SK-N-SH (cell line): Measurements from ENCODE around the gene FAM228B. TPM values are rescaled to one million over a fixed set of nuclear protein-coding genes. Genes with fewer than 3 reads are reported as not detected.

Experiments used
- CTCF ChIA-PET: fragments of 300-600, 350-600 bp; formaldehyde crosslinking; extraction: SDS; loops from one replicate; lab custom pipeline; 2021; lab: Yijun Ruan, JAX
- POLR2A ChIA-PET: fragments of 350-600 bp; sonication (Branson Sonifier 250); formaldehyde crosslinking; extraction: SDS; loops from one replicate; lab custom pipeline; 2020; ENCODE audit warnings: antibody characterized with exemption, inconsistent platforms; lab: Yijun Ruan, JAX
- DNase-seq: peaks from one replicate; pipeline ENCODE4 v3.0.0; 2012
- H2AFZ ChIP-seq: fragments of 200-600 bp; sonication (generic); 2 replicates; pipeline ENCODE4 v1.8.1; 2016; ENCODE audit warnings: antibody characterized with exemption, mild to moderate bottlenecking, low read depth
- H3F3A ChIP-seq: fragments of 200-600 bp; sonication (generic); replicated peaks from 2 replicates; pipeline ENCODE3; 2016; ENCODE audit warnings: antibody characterized with exemption, mild to moderate bottlenecking; ENCODE audit not compliant: insufficient read depth
- H3K27ac ChIP-seq, 2 experiments: fragments of 200-500 bp in 1 of 2; fragments of 200-600 bp in 1 of 2; sonication (Bioruptor generic) in 1 of 2; sonication (generic), shearing (Covaris generic) in 1 of 2; 2 replicates each; pipeline versions ENCODE4 v1.5.1 to v1.6.1; 2014 to 2016; ENCODE audit warnings: low read depth in 2 of 2, inconsistent platforms in 1 of 2, low read length in 1 of 2, mild to moderate bottlenecking in 1 of 2, mixed read lengths in 1 of 2
- H3K27me3 ChIP-seq: fragments of 200-600 bp; sonication (generic), shearing (Covaris generic); 2 replicates; pipeline ENCODE4 v1.6.1; 2016; ENCODE audit warnings: mixed run types; ENCODE audit not compliant: insufficient read depth
- H3K36me3 ChIP-seq, 2 experiments: fragments of 200-500 bp in 1 of 2; fragments of 200-600 bp in 1 of 2; sonication (Bioruptor generic) in 1 of 2; sonication (generic) in 1 of 2; replicated peaks in 1 of 2; 2 replicates each; pipeline versions ENCODE3 to v1.5.1; 2014 to 2016; ENCODE audit warnings: low read length in 1 of 2, mild to moderate bottlenecking in 1 of 2; ENCODE audit not compliant: insufficient read depth in 2 of 2, control insufficient read depth in 1 of 2
- H3K4me1 ChIP-seq, 2 experiments: fragments of 200-500 bp in 1 of 2; fragments of 200-600 bp in 1 of 2; sonication (Bioruptor generic) in 1 of 2; sonication (generic), shearing (Covaris generic) in 1 of 2; 2 replicates each; pipeline versions ENCODE4 v1.5.1 to v1.6.1; 2014 to 2016; ENCODE audit warnings: low read depth in 1 of 2, low read length in 1 of 2, mixed run types in 1 of 2; ENCODE audit not compliant: insufficient read depth in 2 of 2, control insufficient read depth in 1 of 2
- H3K4me2 ChIP-seq: fragments of 200-600 bp; sonication (generic), shearing (Covaris generic); 2 replicates; pipeline ENCODE4 v1.6.1; 2017; ENCODE audit warnings: mixed run types
- H3K4me3 ChIP-seq, 2 experiments: fragments of 200-500 bp in 1 of 2; fragments of 200-600 bp in 1 of 2; sonication (Bioruptor generic) in 1 of 2; sonication (generic), shearing (Covaris generic) in 1 of 2; 2 replicates each; pipeline versions ENCODE4 v1.5.1 to v1.8.1; 2014 to 2016; ENCODE audit warnings: low read depth in 2 of 2, inconsistent platforms in 1 of 2, low read length in 1 of 2, mild to moderate bottlenecking in 1 of 2, mixed read lengths in 1 of 2, moderate library complexity in 1 of 2
- H3K79me2 ChIP-seq: fragments of 200-600 bp; sonication (generic); 2 replicates; pipeline ENCODE4 v1.8.1; 2017; ENCODE audit warnings: mild to moderate bottlenecking; ENCODE audit not compliant: insufficient read depth
- H3K9ac ChIP-seq: fragments of 200-600 bp; sonication (generic); 2 replicates; pipeline ENCODE4 v1.6.1; 2017; ENCODE audit warnings: mixed run types
- H3K9me2 ChIP-seq: fragments of 200-600 bp; sonication (generic); 2 replicates; pipeline ENCODE4 v1.6.1; 2017; ENCODE audit warnings: mixed run types
- H3K9me3 ChIP-seq: fragments of 200-600 bp; sonication (generic); 2 replicates; pipeline ENCODE4 v1.6.1; 2017; ENCODE audit warnings: mixed run types, mild to moderate bottlenecking, moderate library complexity
- H4K20me1 ChIP-seq: fragments of 200-600 bp; sonication (generic); 2 replicates; pipeline ENCODE4 v1.6.1; 2017; ENCODE audit warnings: mild to moderate bottlenecking, mixed run types; ENCODE audit not compliant: insufficient read depth
- CTCF ChIP-seq: fragments of 200-600 bp; sonication (generic); IDR thresholded peaks from 2 replicates; pipeline ENCODE4 v1.6.1; 2017; ENCODE audit warnings: antibody characterized with exemption, mild to moderate bottlenecking, moderate library complexity
- FOSL2 ChIP-seq: IDR thresholded peaks from 2 replicates; pipeline ENCODE4 v1.4.0; 2012; ENCODE audit warnings: low read depth, mild to moderate bottlenecking, moderate library complexity, borderline replicate concordance
- GATA2 ChIP-seq: sonication (generic); formaldehyde crosslinking; IDR thresholded peaks from 2 replicates; pipeline ENCODE4 v1.5.0; 2020; ENCODE audit warnings: mild to moderate bottlenecking, missing genetic modification reagents
- IRF3 ChIP-seq: fragments of 150-350 bp; IDR thresholded peaks from 2 replicates; pipeline ENCODE4 v1.6.1; 2016; ENCODE audit warnings: mild to moderate bottlenecking, low read depth, low read length
- MAX ChIP-seq: IDR thresholded peaks from 2 replicates; pipeline ENCODE4 v1.4.0; 2012; ENCODE audit warnings: low read depth
- NFIC ChIP-seq: IDR thresholded peaks from 2 replicates; pipeline ENCODE4 v1.4.0; 2012; ENCODE audit warnings: borderline replicate concordance
- POLR2AphosphoS5 ChIP-seq: IDR thresholded peaks from 2 replicates; pipeline ENCODE4 v1.6.1; 2012; ENCODE audit warnings: low read depth, low read length
- RCOR1 ChIP-seq: fragments of 150-350 bp; IDR thresholded peaks from 2 replicates; pipeline ENCODE4 v1.6.1; 2017; ENCODE audit warnings: antibody characterized with exemption, low read length
- RFX5 ChIP-seq: IDR thresholded peaks from 2 replicates; pipeline ENCODE4 v1.6.1; 2012; ENCODE audit warnings: mild to moderate bottlenecking, improper control_type of control experiment, low read length
- SMC3 ChIP-seq: IDR thresholded peaks from 2 replicates; pipeline ENCODE4 v1.6.1; 2012; ENCODE audit warnings: low read depth, low read length, improper control_type of control experiment
- TAF1 ChIP-seq: IDR thresholded peaks from 2 replicates; pipeline ENCODE4 v1.6.1; 2012; ENCODE audit warnings: low read depth, mild to moderate bottlenecking, low read length, moderate library complexity, borderline replicate concordance
- TCF12 ChIP-seq: IDR thresholded peaks from 2 replicates; pipeline ENCODE4 v1.4.0; 2012
- TEAD4 ChIP-seq: IDR thresholded peaks from 2 replicates; pipeline ENCODE4 v1.4.0; 2012; ENCODE audit warnings: mild to moderate bottlenecking, borderline replicate concordance; ENCODE audit not compliant: insufficient read depth
- ZBTB33 ChIP-seq: IDR thresholded peaks from 2 replicates; pipeline ENCODE4 v1.4.0; 2012; ENCODE audit warnings: low read depth, borderline replicate concordance
- WGBS: methylation state at CpG from one replicate; pipeline ENCODE4 v1.1.6; 2017; ENCODE audit warnings: low lambda C conversion rate; 5-methylcytosine and 5-hydroxymethylcytosine counted together
- polyA plus RNA-seq, 3 experiments: library from polyadenylated mRNA; depleted of rRNA; stranded (reverse); fragments of >200 nt; gene quantifications; 2 replicates each; pipeline ENCODE4 v1.2.3, GENCODE V29; 2012

Gene FAM228B
- polyA plus RNA-seq, 1 of the 3 experiments (the other 2 are of a cell fraction): 5.3 TPM

GRCh38 chr2:24206714-24207113 lies 83.4 kb downstream of the FAM228B start:
- no peak overlapping the region for H2AFZ ChIP-seq
- peaks cover 0 to 43% of the 10 kb centered on the region in 2 experiments for H3K36me3 ChIP-seq
- no peak overlapping the region for H3K4me3 ChIP-seq
- H3K4me2 ChIP-seq: no peak overlapping the region
- ChIA-PET CTCF (interaction anchor here (1.0 to 1.1 kb wide), 2 partner anchors 29 to 46 kb away, joined by 3 to 5 read pairs; no protein-coding TSS in a partner anchor), POLR2A (interaction anchor here (0.5 kb wide), 1 partner anchor 10 kb away, joined by 3 read pairs; no protein-coding TSS in a partner anchor)
- H3K9me2 ChIP-seq: no peaks in the 10 kb centered on the region
- no peaks in the 10 kb centered on the region for H3K79me2 ChIP-seq
- no peak overlapping the region for H3K27ac ChIP-seq
- 84% methylated on average over 8 of the region's 8 CpGs for WGBS
- H3K27me3 ChIP-seq: no peaks in the 10 kb centered on the region
- no peak for TF ChIP-seq FOSL2
- no peak for TF ChIP-seq TCF12
- TF ChIP-seq SMC3: no peak
- no peak for TF ChIP-seq ZBTB33
- no peak for TF ChIP-seq MAX
- TF ChIP-seq IRF3: no peak
- no peaks in the 10 kb centered on the region; a peak in 1 of 4 replicates for H3K4me1 ChIP-seq
- H4K20me1 ChIP-seq: no peaks in the 10 kb centered on the region
- no peak for DNase-seq
- H3K9ac ChIP-seq: no peak overlapping the region
- no peaks in the 10 kb centered on the region for H3K9me3 ChIP-seq
- no peaks in the 10 kb centered on the region for H3F3A ChIP-seq

DNA sequence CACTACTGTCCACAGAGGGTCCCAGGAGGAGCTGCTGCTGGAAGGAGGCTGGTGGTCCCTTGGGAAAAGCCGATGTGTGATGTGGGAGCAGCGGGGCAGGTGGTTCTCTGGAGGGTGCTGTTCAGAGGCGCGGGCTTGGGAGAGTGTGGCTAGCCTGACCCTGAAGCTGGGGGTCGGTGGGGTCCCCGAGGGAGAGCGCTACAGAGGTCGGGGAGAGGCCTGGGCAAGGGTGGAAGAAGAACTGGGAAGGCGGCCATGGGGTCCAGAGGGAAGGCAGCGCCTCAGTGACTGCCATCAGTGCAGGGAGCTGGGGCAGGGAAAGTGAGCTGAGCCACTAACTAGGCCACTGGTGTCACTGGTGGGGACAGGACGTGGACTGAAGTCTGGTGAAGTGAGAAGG lies 84.1 kb downstream of the FAM228B start:
- H3K9me3 ChIP-seq: no peaks in the 10 kb centered on the region
- DNase-seq: no peak
- ChIA-PET CTCF (interaction anchor here (1.2 kb wide), 1 partner anchor 32 kb away, joined by 3 read pairs; the partner anchor contains the start of gene FAM228A), POLR2A (no interaction called here)
- H3K79me2 ChIP-seq: no peaks in the 10 kb centered on the region
- H3K9me2 ChIP-seq: no peaks in the 10 kb centered on the region
- no peaks in the 10 kb centered on the region for H3F3A ChIP-seq
- no peak overlapping the region for H3K4me3 ChIP-seq
- H3K27me3 ChIP-seq: no peaks in the 10 kb centered on the region
- no peak overlapping the region for H3K9ac ChIP-seq
- H3K36me3 ChIP-seq: peaks cover 0 to 48% of the 10 kb centered on the region in 2 experiments
- no peaks in the 10 kb centered on the region for H4K20me1 ChIP-seq
- H3K27ac ChIP-seq: no peak overlapping the region
- no peaks in the 10 kb centered on the region; a peak in 1 of 4 replicates for H3K4me1 ChIP-seq
- 84% methylated on average over 11 of the region's 11 CpGs for WGBS
- TF ChIP-seq POLR2AphosphoS5: no peak
- TF ChIP-seq TAF1: no peak
- no peak for TF ChIP-seq NFIC
- TF ChIP-seq RFX5: no peak
- TF ChIP-seq CTCF: no peak
- no peak for TF ChIP-seq RCOR1
- no peak for TF ChIP-seq TEAD4
- no peak for TF ChIP-seq GATA2 (CRISPR knock-in tag)
- TF ChIP-seq, all 33 proteins: peak for 0
- no peak overlapping the region for H2AFZ ChIP-seq
- H3K4me2 ChIP-seq: no peak overlapping the region
